Measurements from ENCODE around the gene P3R3URF. TPM values are rescaled to one million over a fixed set of nuclear protein-coding genes. Genes with fewer than 3 reads are reported as not detected.

P3R3URF gene
- total RNA-seq, 1 experiment from 2014 or later, result not detected

DNA sequence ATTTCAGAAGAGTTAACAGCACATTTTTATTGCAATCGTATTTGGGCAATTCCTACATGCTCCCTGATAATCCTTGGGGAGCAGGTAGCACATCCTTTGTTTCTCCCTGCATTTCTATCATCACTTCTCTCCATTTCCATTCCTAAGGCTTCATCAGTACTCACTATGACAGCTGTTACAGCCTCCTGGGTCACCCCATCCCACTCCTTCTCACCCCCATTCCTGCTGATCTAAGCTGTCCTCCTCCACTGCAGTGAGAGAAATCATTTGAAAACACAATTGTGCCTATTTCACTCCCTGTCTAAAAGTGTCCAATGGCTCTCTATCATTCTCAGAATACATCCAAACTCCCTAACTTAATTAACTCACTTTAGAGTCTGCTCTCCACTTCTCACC lies 18.4 kb downstream of the P3R3URF start:
- Histone ChIP-seq H3K9me3 (ENCODE audit: control insufficient read depth in 1 of 2, insufficient read depth in 1 of 2, low read depth in 1 of 2, low read length in 2 of 2) (no peaks in the 10 kb centered on the region), H4K20me1 (ENCODE audit: insufficient read depth) (no peaks in the 10 kb centered on the region), H3K27me3 (ENCODE audit: insufficient read depth, low read length) (no peaks in the 10 kb centered on the region), H3K4me2 (ENCODE audit: low read length) (no peak overlapping the region), H3K27ac (ENCODE audit: low read depth, low read length) (no peak overlapping the region), H3K4me1 (ENCODE audit: control insufficient read depth in 1 of 2, insufficient read depth in 2 of 2, low read length in 2 of 2) (no peaks in the 10 kb centered on the region), H3K4me3 (replicated peaks in 1 of 2; ENCODE audit: low read depth in 1 of 2, low read length in 2 of 2) (no peak overlapping the region), H3K79me2 (ENCODE audit: insufficient read depth, low read length) (no peaks in the 10 kb centered on the region), H3K36me3 (ENCODE audit: control insufficient read depth in 1 of 2, insufficient read depth in 2 of 2, low read length in 2 of 2) (no peaks in the 10 kb centered on the region), H3K9ac (ENCODE audit: low read length) (no peak overlapping the region), H2AFZ (ENCODE audit: low read depth, low read length, poor library complexity, severe bottlenecking) (no peak overlapping the region), H3K9me2 (ENCODE audit: insufficient read depth) (no peaks in the 10 kb centered on the region)
- ChIA-PET CTCF (no interaction called here), POLR2A (no interaction called here), RAD21 (ENCODE audit: low non-redundant PET in 1 of 2, low total read pairs in 2 of 2, uncharacterized antibody in 2 of 2, unreplicated experiment in 2 of 2) (no interaction called here)
- no TSS peak for BruUV-seq (replicated peaks)
- no peak for DNase-seq (ENCODE audit: low read depth, low spot score)
- TF ChIP-seq EZH2phosphoT487 (IDR thresholded peaks at IDR 0.05; ENCODE audit: borderline replicate concordance) (no peak), SRF (IDR thresholded peaks at IDR 0.05; ENCODE audit: low read depth) (no peak), ZFX (IDR thresholded peaks at IDR 0.05) (no peak), CBX3 (IDR thresholded peaks at IDR 0.05; ENCODE audit: low read depth) (no peak), RAD21 (IDR thresholded peaks at IDR 0.05; ENCODE audit: low read depth) (no peak), YY1 (IDR thresholded peaks at IDR 0.05; ENCODE audit: extremely low read depth, insufficient replicate concordance, low read depth, low read length) (no peak), ZNF274 (IDR thresholded peaks at IDR 0.05; ENCODE audit: low read depth, low read length) (no peak), REST (IDR thresholded peaks at IDR 0.05; ENCODE audit: low read depth) (no peak), FOSL1 (IDR thresholded peaks at IDR 0.05; ENCODE audit: low read depth) (no peak), SP1 (IDR thresholded peaks at IDR 0.05; ENCODE audit: low read depth) (no peak), EZH2 (IDR thresholded peaks at IDR 0.05) (no peak), MAX (IDR thresholded peaks at IDR 0.05) (no peak)
- TF ChIP-seq, protein P1, sequence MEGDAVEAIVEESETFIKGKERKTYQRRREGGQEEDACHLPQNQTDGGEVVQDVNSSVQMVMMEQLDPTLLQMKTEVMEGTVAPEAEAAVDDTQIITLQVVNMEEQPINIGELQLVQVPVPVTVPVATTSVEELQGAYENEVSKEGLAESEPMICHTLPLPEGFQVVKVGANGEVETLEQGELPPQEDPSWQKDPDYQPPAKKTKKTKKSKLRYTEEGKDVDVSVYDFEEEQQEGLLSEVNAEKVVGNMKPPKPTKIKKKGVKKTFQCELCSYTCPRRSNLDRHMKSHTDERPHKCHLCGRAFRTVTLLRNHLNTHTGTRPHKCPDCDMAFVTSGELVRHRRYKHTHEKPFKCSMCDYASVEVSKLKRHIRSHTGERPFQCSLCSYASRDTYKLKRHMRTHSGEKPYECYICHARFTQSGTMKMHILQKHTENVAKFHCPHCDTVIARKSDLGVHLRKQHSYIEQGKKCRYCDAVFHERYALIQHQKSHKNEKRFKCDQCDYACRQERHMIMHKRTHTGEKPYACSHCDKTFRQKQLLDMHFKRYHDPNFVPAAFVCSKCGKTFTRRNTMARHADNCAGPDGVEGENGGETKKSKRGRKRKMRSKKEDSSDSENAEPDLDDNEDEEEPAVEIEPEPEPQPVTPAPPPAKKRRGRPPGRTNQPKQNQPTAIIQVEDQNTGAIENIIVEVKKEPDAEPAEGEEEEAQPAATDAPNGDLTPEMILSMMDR (IDR thresholded peaks at IDR 0.05 in 2 of 3, conservative IDR thresholded peaks at IDR 0.05 in 1 of 3; ENCODE audit: borderline replicate concordance in 1 of 3, insufficient read depth in 1 of 3, low read depth in 2 of 3, low read length in 2 of 3), result no peak
- intact Hi-C loops (cut with micrococcal nuclease), result no loop called here
- no peak for ATAC-seq
